ENCODE measurements around the gene HIVEP3.

HIVEP3 gene

DNA sequence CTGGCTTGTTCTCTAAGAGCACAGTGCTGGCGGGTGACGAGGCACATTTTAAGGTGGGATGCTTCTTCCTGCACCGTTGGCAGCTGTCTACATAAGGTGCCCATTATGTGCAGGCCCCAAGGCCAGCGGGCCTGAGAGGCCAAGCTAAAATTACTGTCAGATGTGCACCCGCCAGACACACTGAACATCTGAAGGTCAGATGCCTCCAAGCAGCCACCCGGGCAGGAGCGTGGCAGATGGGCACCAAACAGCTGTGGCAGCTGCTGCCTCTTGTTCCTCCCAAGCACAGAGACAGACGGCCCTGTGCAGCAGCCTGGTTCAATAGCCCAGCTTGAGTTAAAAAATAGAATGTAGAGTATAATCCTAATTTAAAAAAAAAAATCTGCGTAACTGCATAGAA is 222.3 kb downstream of the HIVEP3 start:
- no peak for TF ChIP-seq CEBPB (IDR thresholded peaks at IDR 0.05)
- TF ChIP-seq, protein P1, sequence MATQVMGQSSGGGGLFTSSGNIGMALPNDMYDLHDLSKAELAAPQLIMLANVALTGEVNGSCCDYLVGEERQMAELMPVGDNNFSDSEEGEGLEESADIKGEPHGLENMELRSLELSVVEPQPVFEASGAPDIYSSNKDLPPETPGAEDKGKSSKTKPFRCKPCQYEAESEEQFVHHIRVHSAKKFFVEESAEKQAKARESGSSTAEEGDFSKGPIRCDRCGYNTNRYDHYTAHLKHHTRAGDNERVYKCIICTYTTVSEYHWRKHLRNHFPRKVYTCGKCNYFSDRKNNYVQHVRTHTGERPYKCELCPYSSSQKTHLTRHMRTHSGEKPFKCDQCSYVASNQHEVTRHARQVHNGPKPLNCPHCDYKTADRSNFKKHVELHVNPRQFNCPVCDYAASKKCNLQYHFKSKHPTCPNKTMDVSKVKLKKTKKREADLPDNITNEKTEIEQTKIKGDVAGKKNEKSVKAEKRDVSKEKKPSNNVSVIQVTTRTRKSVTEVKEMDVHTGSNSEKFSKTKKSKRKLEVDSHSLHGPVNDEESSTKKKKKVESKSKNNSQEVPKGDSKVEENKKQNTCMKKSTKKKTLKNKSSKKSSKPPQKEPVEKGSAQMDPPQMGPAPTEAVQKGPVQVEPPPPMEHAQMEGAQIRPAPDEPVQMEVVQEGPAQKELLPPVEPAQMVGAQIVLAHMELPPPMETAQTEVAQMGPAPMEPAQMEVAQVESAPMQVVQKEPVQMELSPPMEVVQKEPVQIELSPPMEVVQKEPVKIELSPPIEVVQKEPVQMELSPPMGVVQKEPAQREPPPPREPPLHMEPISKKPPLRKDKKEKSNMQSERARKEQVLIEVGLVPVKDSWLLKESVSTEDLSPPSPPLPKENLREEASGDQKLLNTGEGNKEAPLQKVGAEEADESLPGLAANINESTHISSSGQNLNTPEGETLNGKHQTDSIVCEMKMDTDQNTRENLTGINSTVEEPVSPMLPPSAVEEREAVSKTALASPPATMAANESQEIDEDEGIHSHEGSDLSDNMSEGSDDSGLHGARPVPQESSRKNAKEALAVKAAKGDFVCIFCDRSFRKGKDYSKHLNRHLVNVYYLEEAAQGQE (IDR thresholded peaks at IDR 0.05; ENCODE audit: low read depth) = no peak
- TF ChIP-seq, protein P2, sequence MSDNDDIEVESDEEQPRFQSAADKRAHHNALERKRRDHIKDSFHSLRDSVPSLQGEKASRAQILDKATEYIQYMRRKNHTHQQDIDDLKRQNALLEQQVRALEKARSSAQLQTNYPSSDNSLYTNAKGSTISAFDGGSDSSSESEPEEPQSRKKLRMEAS (IDR thresholded peaks at IDR 0.05) = no peak
- no peak for TF ChIP-seq EGR1 (IDR thresholded peaks at IDR 0.05)
- TF ChIP-seq, protein P3, sequence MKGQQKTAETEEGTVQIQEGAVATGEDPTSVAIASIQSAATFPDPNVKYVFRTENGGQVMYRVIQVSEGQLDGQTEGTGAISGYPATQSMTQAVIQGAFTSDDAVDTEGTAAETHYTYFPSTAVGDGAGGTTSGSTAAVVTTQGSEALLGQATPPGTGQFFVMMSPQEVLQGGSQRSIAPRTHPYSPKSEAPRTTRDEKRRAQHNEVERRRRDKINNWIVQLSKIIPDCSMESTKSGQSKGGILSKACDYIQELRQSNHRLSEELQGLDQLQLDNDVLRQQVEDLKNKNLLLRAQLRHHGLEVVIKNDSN (IDR thresholded peaks at IDR 0.05) = no peak

DNA sequence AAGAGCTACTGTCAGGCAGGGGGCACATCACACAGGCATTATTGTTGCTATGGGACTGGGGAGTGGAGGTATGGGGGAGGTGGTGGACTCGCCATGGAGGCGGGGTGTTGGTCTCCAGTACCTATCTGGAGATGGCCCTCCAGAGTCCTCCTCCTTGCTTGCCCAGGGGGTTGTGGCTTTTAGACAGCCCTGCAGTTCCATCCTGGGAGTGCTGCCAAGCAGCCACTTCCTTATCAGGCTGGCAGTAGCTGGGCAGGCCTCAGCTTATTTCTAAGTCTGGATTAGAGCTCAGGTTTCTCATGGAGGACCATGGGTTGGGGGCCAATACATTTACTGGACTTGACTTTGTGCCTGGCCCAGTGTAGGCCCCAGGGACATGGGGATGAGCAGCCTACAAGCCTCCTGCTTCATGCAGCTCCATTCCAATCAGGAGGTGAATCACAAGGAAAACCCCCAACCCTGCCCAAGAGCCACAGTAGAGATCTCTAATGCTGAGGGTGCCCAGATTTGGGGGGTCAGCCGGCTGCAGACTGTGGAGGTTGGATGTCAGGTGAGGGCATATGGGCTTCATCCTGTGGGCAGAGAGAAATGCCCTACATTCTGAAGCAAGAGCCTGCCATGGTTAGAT is 223.5 kb downstream of the HIVEP3 start:
- no peak for TF ChIP-seq CREB1 (IDR thresholded peaks at IDR 0.05; ENCODE audit: low read depth)
- TF ChIP-seq CEBPB (IDR thresholded peaks at IDR 0.05) = no peak
- TF ChIP-seq, protein P2 (IDR thresholded peaks at IDR 0.05) = no peak
- no peak for TF ChIP-seq ZBTB7A (IDR thresholded peaks at IDR 0.05; ENCODE audit: low read depth)
- TF ChIP-seq EGR1 (IDR thresholded peaks at IDR 0.05) = no peak
- no peak for TF ChIP-seq YY1 (IDR thresholded peaks at IDR 0.05; ENCODE audit: low read depth)
- TF ChIP-seq TEAD4 (IDR thresholded peaks at IDR 0.05) = no peak
- no peak for TF ChIP-seq FOXM1 (IDR thresholded peaks at IDR 0.05; ENCODE audit: borderline replicate concordance, low read depth)
- no peak for TF ChIP-seq TAF1 (IDR thresholded peaks at IDR 0.05; ENCODE audit: low read depth)
- TF ChIP-seq, protein P1 (IDR thresholded peaks at IDR 0.05; ENCODE audit: low read depth) = no peak
- TF ChIP-seq, protein P3 (IDR thresholded peaks at IDR 0.05) = no peak
- no peak for TF ChIP-seq TCF12 (IDR thresholded peaks at IDR 0.05; ENCODE audit: low read depth)
- no peak for TF ChIP-seq NFIC (IDR thresholded peaks at IDR 0.05)
- TF ChIP-seq RAD21 (IDR thresholded peaks at IDR 0.05; ENCODE audit: low read depth) = no peak
- TF ChIP-seq EP300 (IDR thresholded peaks at IDR 0.05; ENCODE audit: borderline replicate concordance) = no peak

DNA sequence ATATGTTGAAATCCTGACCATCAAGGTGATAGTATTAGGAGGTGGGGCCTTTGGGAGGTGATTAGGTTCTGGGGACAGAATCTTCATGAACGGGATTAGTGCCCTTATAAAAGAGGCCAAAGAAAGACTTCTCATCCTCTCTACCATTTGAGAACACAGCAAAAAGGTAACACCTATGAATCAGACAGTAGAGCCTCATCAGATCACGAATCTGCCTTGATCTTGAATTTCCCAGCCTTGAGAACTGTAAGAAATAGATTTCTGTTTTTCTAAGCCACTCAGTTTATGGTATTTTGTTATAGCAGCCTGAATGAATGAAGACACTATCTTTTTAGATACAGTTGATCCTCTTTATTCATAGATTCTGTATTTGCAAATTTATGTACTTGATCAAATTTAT is 227.3 kb downstream of the HIVEP3 start:
- no peak for TF ChIP-seq TEAD4 (IDR thresholded peaks at IDR 0.05)
- TF ChIP-seq, protein P1 (IDR thresholded peaks at IDR 0.05; ENCODE audit: low read depth) = no peak
- TF ChIP-seq ZBTB7A (IDR thresholded peaks at IDR 0.05; ENCODE audit: low read depth) = no peak
- no peak for TF ChIP-seq NFIC (IDR thresholded peaks at IDR 0.05)
- TF ChIP-seq CEBPB (IDR thresholded peaks at IDR 0.05) = no peak
- TF ChIP-seq TCF12 (IDR thresholded peaks at IDR 0.05; ENCODE audit: low read depth) = no peak
- no peak for TF ChIP-seq RAD21 (IDR thresholded peaks at IDR 0.05; ENCODE audit: low read depth)
- TF ChIP-seq EP300 (IDR thresholded peaks at IDR 0.05; ENCODE audit: borderline replicate concordance) = no peak
- no peak for TF ChIP-seq EGR1 (IDR thresholded peaks at IDR 0.05)
- TF ChIP-seq TAF1 (IDR thresholded peaks at IDR 0.05; ENCODE audit: low read depth) = no peak
- TF ChIP-seq YY1 (IDR thresholded peaks at IDR 0.05; ENCODE audit: low read depth) = no peak
- TF ChIP-seq, protein P3 (IDR thresholded peaks at IDR 0.05) = no peak
- no peak for TF ChIP-seq CREB1 (IDR thresholded peaks at IDR 0.05; ENCODE audit: low read depth)
- TF ChIP-seq FOXM1 (IDR thresholded peaks at IDR 0.05; ENCODE audit: borderline replicate concordance, low read depth) = no peak
- TF ChIP-seq, protein P2 (IDR thresholded peaks at IDR 0.05) = no peak

DNA sequence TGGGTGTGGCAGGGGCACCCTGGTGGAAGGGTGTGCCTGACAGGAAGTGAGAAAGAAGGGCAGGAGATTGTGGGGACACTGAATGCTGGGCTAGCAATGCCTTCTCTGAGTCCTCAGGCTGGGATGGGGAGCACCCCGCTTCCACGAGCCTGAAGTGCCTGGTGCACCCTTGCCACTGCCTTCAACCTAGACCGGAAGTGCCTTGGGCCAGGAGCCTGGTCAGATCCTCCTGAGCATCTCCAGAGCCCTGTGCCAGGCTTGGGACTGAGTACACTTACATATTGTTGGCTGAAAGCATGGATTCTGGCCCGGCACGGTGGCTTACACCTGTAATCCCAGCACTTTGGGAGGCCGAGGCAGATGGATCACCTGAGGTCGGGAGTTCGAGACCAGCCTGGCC is 228.4 kb downstream of the HIVEP3 start:
- TF ChIP-seq CREB1 (IDR thresholded peaks at IDR 0.05; ENCODE audit: low read depth) = no peak
- no peak for TF ChIP-seq ZBTB7A (IDR thresholded peaks at IDR 0.05; ENCODE audit: low read depth)
- TF ChIP-seq RAD21 (IDR thresholded peaks at IDR 0.05; ENCODE audit: low read depth) = no peak
- TF ChIP-seq NFIC (IDR thresholded peaks at IDR 0.05) = no peak
- TF ChIP-seq, protein P1 (IDR thresholded peaks at IDR 0.05; ENCODE audit: low read depth) = no peak
- TF ChIP-seq, protein P3 (IDR thresholded peaks at IDR 0.05) = no peak
- TF ChIP-seq TEAD4 (IDR thresholded peaks at IDR 0.05) = no peak
- no peak for TF ChIP-seq YY1 (IDR thresholded peaks at IDR 0.05; ENCODE audit: low read depth)
- TF ChIP-seq FOXM1 (IDR thresholded peaks at IDR 0.05; ENCODE audit: borderline replicate concordance, low read depth) = no peak
- TF ChIP-seq TAF1 (IDR thresholded peaks at IDR 0.05; ENCODE audit: low read depth) = no peak
- no peak for TF ChIP-seq CEBPB (IDR thresholded peaks at IDR 0.05)
- no peak for TF ChIP-seq TCF12 (IDR thresholded peaks at IDR 0.05; ENCODE audit: low read depth)
- TF ChIP-seq, protein P2 (IDR thresholded peaks at IDR 0.05) = no peak
- no peak for TF ChIP-seq EP300 (IDR thresholded peaks at IDR 0.05; ENCODE audit: borderline replicate concordance)
- TF ChIP-seq EGR1 (IDR thresholded peaks at IDR 0.05) = no peak
